Astrocyte (in vitro differentiated cells and primary cell): Measurements from ENCODE around the gene ADAMTS17.
"Not testable (repeated sequence)": the region's sequence is repeated elsewhere in the genome, so short reads cannot be mapped to it uniquely, and the experiment has no call there.

ENCODE experiments used
- EZH2 ChIP-seq: IDR thresholded peaks from 2 replicates; pipeline ENCODE4 v1.6.1; 2012; ENCODE audit warnings: mild to moderate bottlenecking, low read length, inconsistent platforms; ENCODE audit not compliant: insufficient read depth
- TF ChIP-seq, protein P1 (sequence below): IDR thresholded peaks from 2 replicates; pipeline ENCODE4 v1.5.1; 2011; ENCODE audit warnings: low read depth, mild to moderate bottlenecking, inconsistent platforms, low read length, moderate library complexity; ENCODE audit not compliant: insufficient read depth

DNA sequence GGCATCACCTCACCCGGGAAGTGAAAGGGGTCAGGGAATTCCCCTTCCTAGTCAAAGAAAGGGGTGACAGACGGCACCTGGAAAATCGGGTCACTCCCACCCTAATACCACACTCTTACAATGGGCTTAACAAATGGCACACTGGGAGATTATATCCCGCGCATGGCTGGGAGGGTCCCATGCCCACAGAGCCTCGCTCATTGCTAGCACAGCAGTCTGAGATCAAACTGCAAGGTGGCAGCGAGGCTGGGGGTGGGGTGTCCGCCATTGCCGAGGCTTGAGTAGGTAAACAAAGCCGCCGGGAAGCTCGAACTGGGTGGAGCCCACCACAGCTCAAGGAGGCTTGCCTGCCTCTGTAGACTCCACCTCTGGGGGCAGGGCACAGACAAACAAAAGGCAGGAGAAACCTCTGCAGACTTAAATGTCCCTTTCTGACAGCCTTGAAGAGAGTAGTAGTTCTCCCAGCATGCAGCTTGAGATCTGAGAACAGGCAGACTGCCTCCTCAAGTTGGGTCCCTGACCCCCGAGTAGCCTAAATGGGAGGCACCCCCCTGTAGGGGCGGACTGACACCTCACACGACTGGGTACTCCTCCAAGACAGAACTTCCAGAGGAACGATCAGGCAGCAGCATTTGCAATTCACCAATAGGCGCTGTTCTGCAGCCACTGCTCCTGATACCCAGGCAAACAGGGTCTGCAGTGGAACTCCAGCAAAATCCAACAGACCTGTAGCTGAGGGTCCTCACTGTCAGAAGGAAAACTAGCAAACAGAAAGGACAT is 257.5 kb downstream of the ADAMTS17 start:
- TF ChIP-seq, protein P1, sequence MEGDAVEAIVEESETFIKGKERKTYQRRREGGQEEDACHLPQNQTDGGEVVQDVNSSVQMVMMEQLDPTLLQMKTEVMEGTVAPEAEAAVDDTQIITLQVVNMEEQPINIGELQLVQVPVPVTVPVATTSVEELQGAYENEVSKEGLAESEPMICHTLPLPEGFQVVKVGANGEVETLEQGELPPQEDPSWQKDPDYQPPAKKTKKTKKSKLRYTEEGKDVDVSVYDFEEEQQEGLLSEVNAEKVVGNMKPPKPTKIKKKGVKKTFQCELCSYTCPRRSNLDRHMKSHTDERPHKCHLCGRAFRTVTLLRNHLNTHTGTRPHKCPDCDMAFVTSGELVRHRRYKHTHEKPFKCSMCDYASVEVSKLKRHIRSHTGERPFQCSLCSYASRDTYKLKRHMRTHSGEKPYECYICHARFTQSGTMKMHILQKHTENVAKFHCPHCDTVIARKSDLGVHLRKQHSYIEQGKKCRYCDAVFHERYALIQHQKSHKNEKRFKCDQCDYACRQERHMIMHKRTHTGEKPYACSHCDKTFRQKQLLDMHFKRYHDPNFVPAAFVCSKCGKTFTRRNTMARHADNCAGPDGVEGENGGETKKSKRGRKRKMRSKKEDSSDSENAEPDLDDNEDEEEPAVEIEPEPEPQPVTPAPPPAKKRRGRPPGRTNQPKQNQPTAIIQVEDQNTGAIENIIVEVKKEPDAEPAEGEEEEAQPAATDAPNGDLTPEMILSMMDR, result not testable (repeated sequence)
- TF ChIP-seq EZH2, result not testable (repeated sequence)
